ENCODE results near the gene NAGK. TPM values are rescaled to one million over a fixed set of nuclear protein-coding genes. Genes with fewer than 3 reads are reported as not detected.
"Not testable (repeated sequence)": the region's sequence is repeated elsewhere in the genome, so short reads cannot be mapped to it uniquely, and the experiment has no call there.

The NAGK gene
- total RNA-seq, 1 experiment from 2014 or later: 58.9 TPM

DNA sequence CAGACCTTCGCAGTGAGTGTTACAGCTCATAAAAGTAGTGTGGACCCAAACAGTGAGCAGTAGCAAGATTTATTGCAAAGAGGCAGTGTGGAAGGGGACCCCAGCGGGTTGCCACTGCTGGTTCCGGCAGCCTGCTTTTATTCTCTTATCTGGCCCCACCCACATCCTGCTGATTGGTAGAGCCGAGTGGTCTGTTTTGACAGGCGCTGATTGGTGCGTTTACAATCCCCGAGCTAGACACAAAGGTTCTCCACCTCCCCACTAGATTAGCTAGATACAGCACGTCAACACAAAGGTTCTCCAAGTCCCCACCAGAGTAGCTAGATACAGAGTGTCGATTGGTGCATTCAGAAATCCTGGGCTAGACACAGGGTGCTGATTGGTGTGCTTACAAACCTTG lies 23.4 kb downstream of the NAGK start:
- DNase-seq (ENCODE audit: low spot score); POLR2A ChIA-PET; H3K4me3 Mint-ChIP-seq; H3K27me3 Mint-ChIP-seq (ENCODE audit: low read depth); ATAC-seq: not testable (repeated sequence)
- CTCF ChIA-PET: interaction anchor here (0.7 to 1.8 kb wide), 6 partner anchors 8 to 90 kb away, joined by 3 to 7 read pairs (median 3); no protein-coding TSS in a partner anchor
- Mint-ChIP-seq H3K27ac (0 out of 2 replicates have a peak overlapping the region, but pooled peaks have one; percentile 23), H3K9me3 (peaks cover 15% of the 10 kb centered on the region), H3K36me3 (peaks cover 15% of the 10 kb centered on the region), H3K4me1 (peaks cover 41% of the 10 kb centered on the region)
- TF ChIP-seq NFYB (CRISPR knock-in tag; conservative IDR thresholded peaks at IDR 0.05; ENCODE audit: low read depth): peak; percentile 51; the same call in 1 of the 2 replicates

DNA sequence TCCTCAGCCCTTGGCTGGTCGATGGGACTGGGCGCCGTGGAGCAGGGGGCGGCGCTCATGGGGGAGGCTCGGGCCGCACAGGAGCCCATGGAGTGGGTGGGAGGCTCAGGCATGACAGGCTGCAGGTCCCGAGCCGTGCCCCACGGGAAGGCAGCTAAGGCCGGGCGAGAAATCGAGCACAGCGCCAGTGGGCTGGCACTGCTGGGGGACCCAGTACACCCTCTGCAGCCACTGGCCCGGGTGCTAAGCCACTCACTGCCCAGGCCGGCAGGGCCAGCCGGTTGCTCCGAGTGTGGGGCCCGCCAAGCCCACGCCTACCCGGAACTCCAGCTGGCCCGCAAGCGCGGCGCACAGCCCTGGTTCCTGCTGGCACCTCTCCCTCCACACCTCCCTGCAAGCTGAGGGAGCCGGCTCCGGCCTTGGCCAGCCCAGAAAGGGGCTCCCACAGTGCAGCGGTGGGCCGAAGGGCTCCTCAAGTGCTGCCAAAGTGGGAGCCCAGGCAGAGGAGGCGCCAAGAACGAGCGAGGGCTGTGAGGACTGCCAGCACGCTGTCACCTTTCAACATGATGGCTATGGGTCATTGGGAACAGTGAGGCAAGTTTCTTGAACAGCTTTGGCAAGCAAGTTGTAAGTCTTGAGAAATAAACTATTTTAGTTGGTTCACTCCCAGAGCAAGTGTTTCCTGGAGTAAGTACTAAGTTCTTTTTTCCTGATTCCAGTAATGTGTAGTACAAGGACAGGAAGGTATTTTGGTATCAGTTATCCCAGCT lies 24.2 kb downstream of the NAGK start:
- DNase-seq (ENCODE audit: low spot score); H3K27ac Mint-ChIP-seq; POLR2A ChIA-PET; ATAC-seq; H3K27me3 Mint-ChIP-seq (ENCODE audit: low read depth); H3K4me3 Mint-ChIP-seq: not testable (repeated sequence)
- H3K36me3 Mint-ChIP-seq: peaks cover 15% of the 10 kb centered on the region
- CTCF ChIA-PET: interaction anchor here (0.7 to 1.8 kb wide), 4 partner anchors 7 to 65 kb away, joined by 3 to 7 read pairs (median 4); no protein-coding TSS in a partner anchor
- H3K9me3 Mint-ChIP-seq: peaks cover 15% of the 10 kb centered on the region
- H3K4me1 Mint-ChIP-seq: peaks cover 32% of the 10 kb centered on the region

GRCh38 chr2:71100195-71100964 lies 31.9 kb downstream of the NAGK start:
- Mint-ChIP-seq H3K27me3 (ENCODE audit: low read depth) (no peaks in the 10 kb centered on the region), H3K27ac (no peak overlapping the region), H3K4me1 (peaks cover 29% of the 10 kb centered on the region), H3K4me3 (no peak overlapping the region), H3K9me3 (peaks cover 11% of the 10 kb centered on the region), H3K36me3 (no peaks in the 10 kb centered on the region)
- TF ChIP-seq, protein P1, sequence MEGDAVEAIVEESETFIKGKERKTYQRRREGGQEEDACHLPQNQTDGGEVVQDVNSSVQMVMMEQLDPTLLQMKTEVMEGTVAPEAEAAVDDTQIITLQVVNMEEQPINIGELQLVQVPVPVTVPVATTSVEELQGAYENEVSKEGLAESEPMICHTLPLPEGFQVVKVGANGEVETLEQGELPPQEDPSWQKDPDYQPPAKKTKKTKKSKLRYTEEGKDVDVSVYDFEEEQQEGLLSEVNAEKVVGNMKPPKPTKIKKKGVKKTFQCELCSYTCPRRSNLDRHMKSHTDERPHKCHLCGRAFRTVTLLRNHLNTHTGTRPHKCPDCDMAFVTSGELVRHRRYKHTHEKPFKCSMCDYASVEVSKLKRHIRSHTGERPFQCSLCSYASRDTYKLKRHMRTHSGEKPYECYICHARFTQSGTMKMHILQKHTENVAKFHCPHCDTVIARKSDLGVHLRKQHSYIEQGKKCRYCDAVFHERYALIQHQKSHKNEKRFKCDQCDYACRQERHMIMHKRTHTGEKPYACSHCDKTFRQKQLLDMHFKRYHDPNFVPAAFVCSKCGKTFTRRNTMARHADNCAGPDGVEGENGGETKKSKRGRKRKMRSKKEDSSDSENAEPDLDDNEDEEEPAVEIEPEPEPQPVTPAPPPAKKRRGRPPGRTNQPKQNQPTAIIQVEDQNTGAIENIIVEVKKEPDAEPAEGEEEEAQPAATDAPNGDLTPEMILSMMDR (IDR thresholded peaks at IDR 0.05): peak; percentile 59
- TF ChIP-seq ZNF423 (CRISPR knock-in tag; IDR thresholded peaks at IDR 0.05) (0 out of 2 replicates have a peak, but pooled peaks have one; percentile 30), ZNF219 (CRISPR knock-in tag; IDR thresholded peaks at IDR 0.05; ENCODE audit: borderline replicate concordance) (no peak), E2F4 (CRISPR knock-in tag; IDR thresholded peaks at IDR 0.05; ENCODE audit: borderline replicate concordance, low read depth) (no peak), ZSCAN18 (CRISPR knock-in tag; IDR thresholded peaks at IDR 0.05) (no peak)
- CTCF ChIA-PET: interaction anchor here (0.7 to 5.9 kb wide), 22 partner anchors 9 to 430 kb away, joined by 3 to 56 read pairs (median 6); partner anchors contain the start of genes MCEE, MPHOSPH10, NAGK and PAIP2B
- DNase-seq (ENCODE audit: low spot score) (peak; percentile 72), ATAC-seq (peak; percentile 63)
- POLR2A ChIA-PET: interaction anchor here (0.6 to 1.3 kb wide), 2 partner anchors 32 to 784 kb away, joined by 3 to 6 read pairs; partner anchors contain the start of gene NAGK

DNA sequence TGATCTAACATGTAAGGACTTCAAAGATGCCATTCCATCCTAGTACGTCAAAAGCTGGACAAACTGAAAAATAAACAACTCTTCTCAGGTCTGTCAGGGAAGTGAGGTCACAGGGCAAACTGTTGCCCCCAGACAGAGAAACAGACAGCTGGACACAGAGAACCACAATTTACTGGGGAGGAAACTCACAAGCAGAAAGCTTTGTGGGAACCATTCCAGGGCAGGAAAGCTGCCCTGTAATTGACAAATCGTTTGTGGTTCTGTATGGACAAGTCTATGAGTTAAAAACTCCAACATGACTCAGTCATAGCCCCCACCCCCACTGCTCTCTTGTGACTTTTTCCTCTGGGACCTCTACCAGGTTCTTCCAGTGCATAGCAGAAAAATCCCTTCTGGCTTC lies 33.2 kb downstream of the NAGK start:
- H3K4me3 Mint-ChIP-seq: no peak overlapping the region
- H3K27me3 Mint-ChIP-seq (ENCODE audit: low read depth): no peaks in the 10 kb centered on the region
- no peaks in the 10 kb centered on the region for H3K36me3 Mint-ChIP-seq
- H3K9me3 Mint-ChIP-seq: peaks cover 13% of the 10 kb centered on the region
- peaks cover 29% of the 10 kb centered on the region for H3K4me1 Mint-ChIP-seq
- CTCF ChIA-PET: interaction anchor here (1.0 to 5.9 kb wide), 8 partner anchors 9 to 198 kb away, joined by 4 to 56 read pairs (median 9); partner anchors contain the start of genes MCEE and NAGK
- POLR2A ChIA-PET: no interaction called here
- ATAC-seq: no peak
- H3K27ac Mint-ChIP-seq: no peak overlapping the region
- DNase-seq (ENCODE audit: low spot score): no peak
- TF ChIP-seq ZNF263 (CRISPR knock-in tag; IDR thresholded peaks at IDR 0.05; ENCODE audit: low read depth) (no peak), ZNF281 (CRISPR knock-in tag; IDR thresholded peaks at IDR 0.05) (no peak), ZSCAN18 (CRISPR knock-in tag; IDR thresholded peaks at IDR 0.05) (no peak), SP1 (CRISPR knock-in tag; conservative IDR thresholded peaks at IDR 0.05) (no peak), RELA (CRISPR knock-in tag; IDR thresholded peaks at IDR 0.05; ENCODE audit: borderline replicate concordance) (no peak), TCF7 (CRISPR knock-in tag; IDR thresholded peaks at IDR 0.05; ENCODE audit: low read depth) (no peak)
- TF ChIP-seq, protein P2, sequence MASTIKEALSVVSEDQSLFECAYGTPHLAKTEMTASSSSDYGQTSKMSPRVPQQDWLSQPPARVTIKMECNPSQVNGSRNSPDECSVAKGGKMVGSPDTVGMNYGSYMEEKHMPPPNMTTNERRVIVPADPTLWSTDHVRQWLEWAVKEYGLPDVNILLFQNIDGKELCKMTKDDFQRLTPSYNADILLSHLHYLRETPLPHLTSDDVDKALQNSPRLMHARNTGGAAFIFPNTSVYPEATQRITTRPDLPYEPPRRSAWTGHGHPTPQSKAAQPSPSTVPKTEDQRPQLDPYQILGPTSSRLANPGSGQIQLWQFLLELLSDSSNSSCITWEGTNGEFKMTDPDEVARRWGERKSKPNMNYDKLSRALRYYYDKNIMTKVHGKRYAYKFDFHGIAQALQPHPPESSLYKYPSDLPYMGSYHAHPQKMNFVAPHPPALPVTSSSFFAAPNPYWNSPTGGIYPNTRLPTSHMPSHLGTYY (CRISPR knock-in tag; IDR thresholded peaks at IDR 0.05): no peak
